ENCODE measurements around the gene TGOLN2. TPM values are rescaled to one million over a fixed set of nuclear protein-coding genes. Genes with fewer than 3 reads are reported as not detected.

The TGOLN2 gene
- 154 and 171 TPM in 2 replicates for total RNA-seq (2022)
- percentile 94 among the genes with signal in this experiment for Bru-seq, nascent RNA
- BruChase-seq, experiment 1, labeled RNA remaining after a 6-hour chase = percentile 100 among the genes with signal in this experiment
- percentile 99 among the genes with signal in this experiment for BruChase-seq, experiment 2, labeled RNA remaining after a 2-hour chase
- long read RNA-seq, full-length matches to known transcripts = 52 of 126 reads
- long read RNA-seq, partial matches to known transcripts = 2 of 126 reads
- long read RNA-seq, other reads (novel, unspliced or antisense) = 72 of 126 reads

- TSS peak; percentile 96 for BruUV-seq (replicated peaks)
- CTCF ChIA-PET = interaction anchor here (0.6 to 1.6 kb wide), 4 partner anchors 11 to 1715 kb away, joined by 5 to 7 read pairs (median 6); partner anchors contain the start of genes ELMOD3 and RETSAT
- peaks cover 8% of the 10 kb centered on the region for H3K4me1 Mint-ChIP-seq (ENCODE audit: low read depth, unreplicated experiment)
- H3K36me3 Mint-ChIP-seq (ENCODE audit: insufficient read depth, unreplicated experiment) = peaks cover 59% of the 10 kb centered on the region
- H3K4me3 Mint-ChIP-seq (ENCODE audit: low read depth, unreplicated experiment) = peak within 1 kb of the TSS; percentile 89
- peak within 1 kb of the TSS; percentile 95 for H3K27ac Mint-ChIP-seq (ENCODE audit: unreplicated experiment)
- no peaks in the 10 kb centered on the region for H3K9me3 Mint-ChIP-seq (ENCODE audit: low read depth, unreplicated experiment)
- TF ChIP-seq CTCF (IDR thresholded peaks at IDR 0.05; ENCODE audit: unreplicated experiment) = no peak
- peak; percentile 92 for DNase-seq
- intact Hi-C loops (cut with micrococcal nuclease; ENCODE audit: unreplicated experiment) = no loop called here
- no peaks in the 10 kb centered on the region for H3K27me3 Mint-ChIP-seq (ENCODE audit: unreplicated experiment)
Observed at GRCh38 chr2:85327822-85328617, at the start of gene TGOLN2. TSS of gene TGOLN2 (minus strand) at chr2:85327989. CDS start at chr2:85327962, 27 bp downstream.

- no TSS peak for BruUV-seq (replicated peaks)
- H3K27me3 Mint-ChIP-seq (ENCODE audit: unreplicated experiment) = no peaks in the 10 kb centered on the region
- H3K4me1 Mint-ChIP-seq (ENCODE audit: low read depth, unreplicated experiment) = no peaks in the 10 kb centered on the region
- intact Hi-C loops (cut with micrococcal nuclease; ENCODE audit: unreplicated experiment) = no loop called here
- CTCF ChIA-PET = no interaction called here
- no peak overlapping the region for H3K4me3 Mint-ChIP-seq (ENCODE audit: low read depth, unreplicated experiment)
- no peak overlapping the region for H3K27ac Mint-ChIP-seq (ENCODE audit: unreplicated experiment)
- H3K36me3 Mint-ChIP-seq (ENCODE audit: insufficient read depth, unreplicated experiment) = no peaks in the 10 kb centered on the region
- no peak for DNase-seq
- no peaks in the 10 kb centered on the region for H3K9me3 Mint-ChIP-seq (ENCODE audit: low read depth, unreplicated experiment)
- no peak for TF ChIP-seq CTCF (IDR thresholded peaks at IDR 0.05; ENCODE audit: unreplicated experiment)
Observed at GRCh38 chr2:85377083-85377482, 49.3 kb upstream of the TGOLN2 start.

- BruUV-seq (replicated peaks) = no TSS peak
- CTCF ChIA-PET = no interaction called here
- no peak overlapping the region for H3K27ac Mint-ChIP-seq (ENCODE audit: unreplicated experiment)
- no peak overlapping the region for H3K4me3 Mint-ChIP-seq (ENCODE audit: low read depth, unreplicated experiment)
- no peaks in the 10 kb centered on the region for H3K4me1 Mint-ChIP-seq (ENCODE audit: low read depth, unreplicated experiment)
- no peaks in the 10 kb centered on the region for H3K36me3 Mint-ChIP-seq (ENCODE audit: insufficient read depth, unreplicated experiment)
- DNase-seq = no peak
- no peak for TF ChIP-seq CTCF (IDR thresholded peaks at IDR 0.05; ENCODE audit: unreplicated experiment)
- intact Hi-C loops (cut with micrococcal nuclease; ENCODE audit: unreplicated experiment) = no loop called here
- no peaks in the 10 kb centered on the region for H3K9me3 Mint-ChIP-seq (ENCODE audit: low read depth, unreplicated experiment)
- H3K27me3 Mint-ChIP-seq (ENCODE audit: unreplicated experiment) = no peaks in the 10 kb centered on the region
Observed at GRCh38 chr2:85376291-85377065, 48.7 kb upstream of the TGOLN2 start.

GRCh38 chr2:85371045-85371444 lies 43.3 kb upstream of the TGOLN2 start:
- BruUV-seq (replicated peaks) = no TSS peak
- H3K27ac Mint-ChIP-seq (ENCODE audit: unreplicated experiment) = no peak overlapping the region
- H3K4me3 Mint-ChIP-seq (ENCODE audit: low read depth, unreplicated experiment) = no peak overlapping the region
- no peaks in the 10 kb centered on the region for H3K27me3 Mint-ChIP-seq (ENCODE audit: unreplicated experiment)
- no peaks in the 10 kb centered on the region for H3K4me1 Mint-ChIP-seq (ENCODE audit: low read depth, unreplicated experiment)
- intact Hi-C loops (cut with micrococcal nuclease; ENCODE audit: unreplicated experiment) = no loop called here
- H3K36me3 Mint-ChIP-seq (ENCODE audit: insufficient read depth, unreplicated experiment) = peaks cover 3% of the 10 kb centered on the region
- CTCF ChIA-PET = interaction anchor here (0.7 kb wide), 1 partner anchor 10 kb away, joined by 7 read pairs; no protein-coding TSS in a partner anchor
- no peak for DNase-seq
- no peak for TF ChIP-seq CTCF (IDR thresholded peaks at IDR 0.05; ENCODE audit: unreplicated experiment)
- H3K9me3 Mint-ChIP-seq (ENCODE audit: low read depth, unreplicated experiment) = no peaks in the 10 kb centered on the region
